Sigmoid colon (tissue), 7 donors: Measurements from ENCODE around the gene NOP56. TPM values are rescaled to one million over a fixed set of nuclear protein-coding genes. Genes with fewer than 3 reads are reported as not detected.
A peak's percentile ranks its signal among the peaks of the same experiment; 100 is the strongest.

Experiments used
- DNase-seq: peaks from one replicate; pipeline ENCODE4 v3.0.0-alpha.2; 2019
- H3K27ac ChIP-seq, 4 donors: fragments of 200-600 bp; sonication (generic); one replicate each; pipeline ENCODE4 v1.5.1; 2016 to 2019; ENCODE audit warnings: mild to moderate bottlenecking in 1 of 4
- H3K27me3 ChIP-seq, 3 donors: fragments of 200-600 bp; sonication (generic); one replicate each; pipeline ENCODE4 v1.5.1; 2019; ENCODE audit warnings: mild to moderate bottlenecking in 1 of 3
- H3K36me3 ChIP-seq, 4 donors: fragments of 200-600 bp; sonication (generic); one replicate each; pipeline ENCODE4 v1.5.1; 2016 to 2019
- H3K4me1 ChIP-seq, 4 donors: fragments of 200-600 bp; sonication (generic); one replicate each; pipeline ENCODE4 v1.5.1; 2017 to 2019
- H3K4me3 ChIP-seq, 4 donors: fragments of 200-600 bp; sonication (generic); one replicate each; pipeline ENCODE4 v1.5.1; 2017 to 2019; ENCODE audit warnings: mild to moderate bottlenecking in 2 of 4, moderate library complexity in 1 of 4
- H3K9me3 ChIP-seq, 4 donors: fragments of 200-600 bp in 3 of 4; sonication (generic) in 3 of 4; one replicate each; pipeline versions ENCODE4 v1.5.1 to v1.6.1; 2013 to 2019
- CTCF ChIP-seq, 4 experiments: fragments of 450-650 bp in 3 of 4; fragments of 200-600 bp in 1 of 4; IDR thresholded peaks; one replicate each; pipeline ENCODE4 v1.5.1; 2016 to 2019; ENCODE audit warnings: antibody characterized with exemption in 4 of 4, mild to moderate bottlenecking in 3 of 4, moderate library complexity in 2 of 4
- EP300 ChIP-seq, 4 donors: sonication (generic); formaldehyde crosslinking; IDR thresholded peaks; one replicate each; pipeline ENCODE4 v1.6.1; 2017; ENCODE audit warnings: antibody characterized with exemption in 4 of 4
- POLR2A ChIP-seq, 2 donors: fragments of 450-650 bp; IDR thresholded peaks; one replicate each; pipeline ENCODE4 v1.6.1; 2016; ENCODE audit warnings: antibody characterized with exemption in 2 of 2, mild to moderate bottlenecking in 2 of 2, moderate library complexity in 2 of 2
- POLR2AphosphoS5 ChIP-seq, 4 donors: sonication (generic); formaldehyde crosslinking; IDR thresholded peaks; one replicate each; pipeline ENCODE4 v1.6.1; 2017; ENCODE audit warnings: antibody characterized with exemption in 4 of 4
- WGBS, 2 donors: extraction: QIAGEN DNeasy Blood & Tissue Kit; methylation state at CpG; one replicate each; pipeline ENCODE4 v1.1.7; 2013; 5-methylcytosine and 5-hydroxymethylcytosine counted together
- intact Hi-C: fragments of 100-400 bp; cut with DNase I; formaldehyde crosslinking; loops from one replicate; pipeline ENCODE4 v1.15.1; 2023
- polyA plus RNA-seq, 3 donors: library from polyadenylated mRNA; stranded (reverse); fragments of 200-250 nt; gene quantifications; one replicate each; pipeline ENCODE4 v1.2.3, GENCODE V29; 2013
- total RNA-seq, 4 donors: library from RNA; depleted of rRNA; stranded (reverse); fragments of >200 nt; gene quantifications; one replicate each; pipeline ENCODE4 v1.1.0, GENCODE V29; 2016
- donor health status: healthy with polysubstance abuse.
- donor health status: Bipolar disorder and iron deficiency.
- donor health status: healthy.

NOP56 gene
- total and polyA plus RNA-seq, 7 donors = 33.6 to 152 (median 62.7) TPM

GRCh38 chr20:2691663-2692035 lies 39.2 kb downstream of the NOP56 start:
- WGBS, 2 donors = 43 to 72% methylated on average over 10 of the region's 10 CpGs
- peak overlapping the region; percentile 81 to 96 (median 92) for H3K27ac ChIP-seq
- H3K9me3 ChIP-seq = no peaks in the 10 kb centered on the region
- TF ChIP-seq CTCF (IDR thresholded peaks at IDR 0.05) = no peak
- no peak for TF ChIP-seq POLR2A (IDR thresholded peaks at IDR 0.05)
- no peak for TF ChIP-seq EP300 (IDR thresholded peaks at IDR 0.05)
- no peak for TF ChIP-seq POLR2AphosphoS5 (IDR thresholded peaks at IDR 0.05)
- H3K36me3 ChIP-seq = no peaks in the 10 kb centered on the region
- DNase-seq = no peak
- H3K4me1 ChIP-seq = peaks cover 0 to 23% (median 20%) of the 10 kb centered on the region in 4 donors
- no peaks in the 10 kb centered on the region for H3K27me3 ChIP-seq
- H3K4me3 ChIP-seq = peak overlapping the region; percentile 29 to 72 (median 70)
- intact Hi-C loops = loop anchor here (1.0 to 10.0 kb wide), 4 partner anchors 27 to 313 kb away; partner anchors contain the start of genes IDH3B, PCED1A and VPS16

- intact Hi-C loops = loop anchor here (1.0 to 10.0 kb wide), 4 partner anchors 28 to 313 kb away; partner anchors contain the start of genes IDH3B, PCED1A and VPS16
- Histone ChIP-seq H3K4me3 (peak within 1 kb of the TSS; percentile 39 to 72 (median 70)), H3K27me3 (no peaks in the 10 kb centered on the region), H3K9me3 (no peaks in the 10 kb centered on the region), H3K36me3 (no peaks in the 10 kb centered on the region), H3K4me1 (peaks cover 0 to 23% (median 20%) of the 10 kb centered on the region in 4 donors), H3K27ac (peak within 1 kb of the TSS; percentile 81 to 96 (median 92))
- WGBS, 2 donors = 2 to 4% methylated on average over 106 of the region's 106 CpGs
- TF ChIP-seq EP300 (IDR thresholded peaks at IDR 0.05) (peak in 1 of 4 donors; percentile 55), CTCF (IDR thresholded peaks at IDR 0.05) (no peak), POLR2A (IDR thresholded peaks at IDR 0.05) (no peak), POLR2AphosphoS5 (IDR thresholded peaks at IDR 0.05) (peak; percentile 21 to 68 (median 60))
- DNase-seq = peak; percentile 86
Measured at GRCh38 chr20:2692036-2692885, 39.8 kb downstream of the NOP56 start, which contains the start of gene EBF4. Gene EBF4, plus strand, starts transcription at chr20:2692780. Its CDS starts 866 bp downstream, at chr20:2693646.

GRCh38 chr20:2692886-2693285 lies 40.5 kb downstream of the NOP56 start:
- Histone ChIP-seq H3K27ac (peak overlapping the region in 3 of 4 donors; percentile 73 to 94 (median 74)), H3K4me3 (peak overlapping the region in 3 of 4 donors; percentile 67 to 72 (median 72)), H3K36me3 (no peaks in the 10 kb centered on the region), H3K27me3 (no peaks in the 10 kb centered on the region), H3K9me3 (no peaks in the 10 kb centered on the region), H3K4me1 (peaks cover 0 to 23% (median 20%) of the 10 kb centered on the region in 4 donors)
- TF ChIP-seq POLR2A (IDR thresholded peaks at IDR 0.05) (no peak), EP300 (IDR thresholded peaks at IDR 0.05) (no peak), POLR2AphosphoS5 (IDR thresholded peaks at IDR 0.05) (no peak), CTCF (IDR thresholded peaks at IDR 0.05) (no peak)
- peak; percentile 54 for DNase-seq
- 0% methylated on average over 64 of the region's 64 CpGs for WGBS, 2 donors
- intact Hi-C loops = loop anchor here (1.0 to 10.0 kb wide), 5 partner anchors 29 to 312 kb away; partner anchors contain the start of genes IDH3B, NOP56, PCED1A and VPS16

- peak; percentile 77 for DNase-seq
- Histone ChIP-seq H3K27ac (peak overlapping the region; percentile 65 to 94 (median 74)), H3K4me3 (peak overlapping the region; percentile 39 to 72 (median 70)), H3K9me3 (no peaks in the 10 kb centered on the region), H3K36me3 (no peaks in the 10 kb centered on the region), H3K27me3 (no peaks in the 10 kb centered on the region), H3K4me1 (peaks cover 0 to 23% (median 20%) of the 10 kb centered on the region in 4 donors)
- TF ChIP-seq POLR2A (IDR thresholded peaks at IDR 0.05) = no peak
- TF ChIP-seq CTCF (IDR thresholded peaks at IDR 0.05) = no peak
- TF ChIP-seq POLR2AphosphoS5 (IDR thresholded peaks at IDR 0.05) = no peak
- 3% methylated on average over 89 of the region's 89 CpGs for WGBS, 2 donors
- intact Hi-C loops = loop anchor here (1.0 to 10.0 kb wide), 4 partner anchors 41 to 311 kb away; partner anchors contain the start of genes NOP56, PCED1A and VPS16
Measured at GRCh38 chr20:2693286-2694007, 41.0 kb downstream of the NOP56 start.
